GM19438 (cell line): ENCODE measurements around the gene CIROP.

Experiments
- ATAC-seq: cut with Tn5 transposase; IDR thresholded peaks from one replicate; pipeline ENCODE4 v1.9.1; 2021; ENCODE audit warnings: low read depth; ENCODE audit not compliant: unreplicated experiment

CIROP gene

GRCh38 chr14:23095196-23096108, 9.3 kb downstream of the CIROP start, which contains the start of gene C14orf119:
C14orf119 (plus strand) TSS chr14:23095505; CDS start chr14:23097659, 2,154 bp downstream.
- ATAC-seq: peak; percentile 87

- ATAC-seq: peak; percentile 36
Measured at GRCh38 chr14:23094666-23095195, 10.1 kb downstream of the CIROP start, which contains the start of gene ACIN1. ACIN1 (minus strand) TSS chr14:23095136; CDS start chr14:23095112, 24 bp downstream.

DNA sequence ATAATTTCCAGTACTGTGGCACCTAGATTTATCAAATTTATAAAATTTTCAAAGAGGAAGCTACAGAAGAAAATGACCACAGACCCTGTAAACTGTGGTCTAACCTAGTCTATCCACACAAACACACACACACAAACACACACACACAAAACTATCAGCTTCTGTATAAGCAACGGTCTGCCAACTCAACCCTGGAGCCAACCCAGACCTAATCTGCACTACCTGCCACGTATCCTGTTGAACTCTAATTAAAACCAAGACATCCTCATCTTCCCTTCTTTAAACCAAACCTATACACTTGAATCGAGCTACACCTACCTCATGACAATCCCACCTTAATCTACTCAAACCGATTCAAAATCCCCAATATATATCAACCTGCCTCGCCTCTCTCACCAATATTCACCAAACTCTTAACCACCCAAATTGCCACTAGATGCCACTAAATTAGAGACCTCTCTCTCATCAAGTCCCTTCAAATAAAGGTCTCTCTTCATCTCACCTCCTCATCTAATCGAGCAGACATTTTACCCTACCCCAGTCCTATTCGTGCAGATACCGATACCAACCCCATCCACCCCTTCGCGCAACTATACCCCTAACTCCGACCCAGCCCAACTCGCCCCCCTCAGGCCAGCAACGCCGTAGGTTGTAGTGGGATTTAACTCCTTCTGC, 10.7 kb downstream of the CIROP start:
- no peak for ATAC-seq

- ATAC-seq: no peak
Measured at GRCh38 chr14:23093526-23093925, 11.3 kb downstream of the CIROP start.

- ATAC-seq: no peak
Measured at GRCh38 chr14:23093104-23093503, 11.7 kb downstream of the CIROP start.

DNA sequence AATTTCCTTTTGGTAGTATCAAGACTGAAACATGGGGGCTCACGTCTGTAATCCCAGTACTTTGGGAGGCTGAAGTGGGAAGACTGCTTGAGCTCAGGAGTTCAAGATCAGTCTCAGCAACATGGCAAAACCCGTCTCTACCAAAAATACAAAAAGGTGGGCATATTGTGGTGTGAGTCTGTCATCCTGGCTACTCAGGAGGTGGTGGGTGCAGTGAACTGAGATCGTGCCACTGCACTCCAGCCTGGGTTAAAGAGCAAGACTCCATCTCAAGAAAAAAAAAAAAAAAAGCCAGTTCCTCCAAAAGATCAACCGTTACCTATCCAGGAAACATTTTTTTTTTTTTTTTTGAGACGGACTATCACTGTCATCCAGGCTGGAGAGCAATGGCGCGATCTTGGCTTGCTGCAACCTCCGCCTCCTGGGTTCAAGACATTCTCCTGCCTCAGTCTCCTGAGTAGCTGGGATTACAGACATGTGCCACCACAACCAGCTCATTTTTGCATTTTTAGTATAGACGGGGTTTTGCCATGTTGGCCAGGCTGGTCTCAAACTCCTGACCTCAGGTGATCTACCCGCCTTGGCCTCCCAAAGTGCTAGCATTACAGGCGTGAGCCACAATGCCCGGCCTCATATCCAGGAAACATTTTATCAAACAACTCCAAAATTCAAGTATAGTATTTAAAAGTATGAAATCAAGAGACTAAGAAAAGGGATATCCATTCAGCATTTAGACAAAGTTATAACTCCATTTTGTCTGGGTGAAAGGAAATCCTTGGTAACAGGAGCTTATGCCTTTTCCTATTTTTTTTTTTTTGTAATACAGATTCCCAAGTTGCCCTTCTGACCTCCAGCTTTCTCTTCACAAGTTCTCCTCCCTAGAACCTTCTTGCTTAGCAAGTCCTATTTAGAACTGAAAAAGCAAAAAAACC, 13.2 kb downstream of the CIROP start:
- no peak for ATAC-seq

GRCh38 chr14:23090254-23090636, 14.5 kb downstream of the CIROP start:
- ATAC-seq: no peak

- ATAC-seq: no peak
Measured at GRCh38 chr14:23089498-23090253, 15.1 kb downstream of the CIROP start.

DNA sequence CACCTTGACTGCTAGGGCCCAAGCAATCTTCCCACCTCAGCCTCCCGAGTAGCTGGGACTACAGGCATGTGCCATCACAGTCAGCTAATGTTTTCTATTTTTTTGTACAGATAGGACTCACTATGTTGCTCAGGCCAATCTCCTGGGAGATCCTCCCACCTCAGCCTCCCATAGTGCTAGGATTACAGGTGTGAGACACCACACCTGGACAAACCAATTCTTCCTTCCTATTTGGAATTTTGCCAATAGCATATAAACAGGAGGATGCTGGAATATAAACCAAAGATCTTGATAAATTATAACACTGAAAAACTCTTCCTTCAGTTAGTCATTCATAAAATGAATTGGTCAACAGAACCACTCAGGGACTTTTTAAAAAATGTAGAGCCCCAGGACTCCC, 18.2 kb downstream of the CIROP start:
- ATAC-seq: no peak

GRCh38 chr14:23085458-23085857, 19.3 kb downstream of the CIROP start:
- ATAC-seq: no peak

DNA sequence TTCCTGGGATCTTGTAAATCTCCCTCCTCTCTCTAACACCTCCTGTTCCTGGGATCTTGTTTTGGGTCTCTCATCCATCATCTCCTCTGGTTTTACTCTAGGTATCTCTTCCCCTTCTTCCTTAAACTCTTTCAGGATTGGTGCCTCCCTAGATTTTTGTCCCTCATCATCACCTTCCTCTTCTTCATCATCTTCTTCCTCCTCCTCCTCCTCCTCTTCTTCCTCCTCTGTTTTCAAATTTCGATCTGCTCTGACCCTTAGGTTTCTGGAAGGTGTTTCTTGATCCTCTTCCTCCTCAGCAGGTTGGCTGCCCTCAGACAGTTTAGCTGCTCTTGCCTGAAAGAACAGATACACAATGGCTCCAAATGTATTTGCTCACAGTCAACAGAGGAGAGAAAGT, 24.3 kb downstream of the CIROP start:
- no peak for ATAC-seq

DNA sequence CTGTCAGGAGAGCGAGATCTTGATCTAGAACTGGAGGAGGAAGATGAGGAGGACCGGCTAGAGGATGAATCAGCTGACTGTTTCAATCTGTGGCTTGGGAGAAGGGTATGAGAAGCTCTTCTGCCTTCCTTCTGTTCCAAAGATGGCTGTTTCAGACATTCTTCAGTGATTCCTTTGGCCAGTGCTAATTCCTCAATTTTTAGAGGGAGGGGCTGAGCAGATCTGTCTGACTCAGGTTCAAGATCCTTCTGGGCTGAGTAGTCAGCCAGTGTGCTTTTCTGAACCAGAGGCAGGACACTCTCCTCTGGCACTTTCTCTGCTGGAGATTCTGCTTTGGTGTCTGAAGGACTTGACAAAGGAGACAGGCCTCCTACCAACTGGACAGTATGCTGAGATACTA, 25.1 kb downstream of the CIROP start:
- no peak for ATAC-seq

DNA sequence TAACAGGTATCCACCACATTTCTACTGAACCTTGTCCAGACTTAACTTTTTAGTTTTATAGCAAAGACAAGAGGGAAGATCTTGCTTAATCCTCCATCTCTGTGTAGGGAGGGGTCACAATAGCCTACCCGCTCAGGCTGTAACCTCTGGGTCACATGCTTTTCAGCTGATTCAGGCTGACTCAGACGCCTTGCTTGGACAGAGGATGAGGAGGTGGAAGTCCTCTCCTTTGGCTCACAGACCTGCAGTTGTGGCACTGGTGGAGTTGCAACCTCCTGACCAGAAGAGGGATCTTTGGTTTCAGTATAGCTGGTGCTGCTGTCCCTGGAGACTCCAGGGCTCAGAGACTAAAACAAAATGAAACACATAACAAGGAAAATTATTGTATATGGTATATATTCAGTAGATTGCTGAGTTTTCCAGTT, 26.1 kb downstream of the CIROP start:
- no peak for ATAC-seq

DNA sequence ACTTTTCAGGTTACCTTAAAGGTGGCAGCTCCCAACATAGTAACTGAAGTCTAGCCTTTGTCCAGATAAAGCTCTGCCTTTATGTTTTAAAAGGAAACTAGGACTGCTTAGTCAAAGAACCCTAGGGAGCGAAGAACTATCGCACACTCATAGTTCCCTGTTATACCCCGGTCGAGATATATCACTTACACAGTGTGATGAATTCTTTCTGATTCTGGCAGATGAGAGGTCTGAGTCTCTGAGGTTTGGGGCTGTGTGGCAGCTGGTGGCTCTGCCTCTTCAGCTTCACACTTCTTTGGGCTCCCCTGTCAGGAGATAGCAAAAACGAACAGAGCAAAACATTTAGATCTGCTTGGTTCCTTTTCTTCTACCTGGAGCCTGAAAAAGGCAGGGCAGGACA, 26.8 kb downstream of the CIROP start:
- ATAC-seq: no peak

- no peak for ATAC-seq
Measured at GRCh38 chr14:23076785-23077408, 27.9 kb downstream of the CIROP start.

DNA sequence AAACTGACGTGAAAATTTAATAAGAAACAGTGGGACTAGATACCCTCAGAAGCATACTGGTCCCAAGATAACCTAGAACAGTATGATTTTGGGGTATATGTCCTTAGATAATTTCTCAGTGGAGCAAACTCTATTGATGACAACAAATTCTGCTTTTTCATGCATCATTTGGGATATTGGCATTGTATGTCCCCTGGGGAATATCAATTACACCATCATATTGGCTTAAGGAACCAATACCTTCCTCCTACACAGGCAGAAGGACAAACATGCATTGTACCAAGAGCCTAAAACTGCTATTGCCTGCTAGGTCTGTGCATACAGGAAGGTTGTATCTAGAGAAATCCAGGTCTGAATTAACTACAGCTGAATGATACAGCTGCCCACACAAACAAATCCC, 29.9 kb downstream of the CIROP start:
- no peak for ATAC-seq

DNA sequence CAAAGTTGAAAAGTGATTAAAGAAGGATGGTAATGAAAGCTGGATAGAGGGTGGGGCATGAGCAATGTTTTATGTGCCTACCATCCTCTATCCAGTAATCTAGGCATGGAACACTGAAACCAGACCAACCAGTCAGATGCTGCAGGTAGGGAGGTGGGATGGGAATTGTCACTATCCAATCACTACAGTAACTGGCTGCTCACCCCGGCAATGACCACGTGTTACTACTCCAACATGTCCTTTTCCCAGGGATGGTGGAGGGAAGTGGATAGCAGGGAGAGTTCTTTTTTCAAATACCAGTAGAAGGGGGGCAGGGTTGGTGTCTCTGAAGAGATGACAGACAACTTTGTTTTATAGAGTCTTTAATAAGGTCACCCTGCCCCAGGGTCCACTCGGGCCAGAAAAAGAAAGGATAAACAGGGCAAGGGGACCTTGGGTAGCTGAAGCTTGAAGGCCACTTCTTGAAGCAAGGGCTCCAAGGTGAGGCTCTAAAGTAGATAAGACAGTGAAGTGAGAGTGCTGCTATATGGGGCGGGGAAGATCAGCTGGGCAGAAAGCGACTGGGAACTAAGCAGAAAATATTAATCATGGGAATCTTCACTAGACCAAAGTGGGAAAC, 32.8 kb downstream of the CIROP start:
- no peak for ATAC-seq

DNA sequence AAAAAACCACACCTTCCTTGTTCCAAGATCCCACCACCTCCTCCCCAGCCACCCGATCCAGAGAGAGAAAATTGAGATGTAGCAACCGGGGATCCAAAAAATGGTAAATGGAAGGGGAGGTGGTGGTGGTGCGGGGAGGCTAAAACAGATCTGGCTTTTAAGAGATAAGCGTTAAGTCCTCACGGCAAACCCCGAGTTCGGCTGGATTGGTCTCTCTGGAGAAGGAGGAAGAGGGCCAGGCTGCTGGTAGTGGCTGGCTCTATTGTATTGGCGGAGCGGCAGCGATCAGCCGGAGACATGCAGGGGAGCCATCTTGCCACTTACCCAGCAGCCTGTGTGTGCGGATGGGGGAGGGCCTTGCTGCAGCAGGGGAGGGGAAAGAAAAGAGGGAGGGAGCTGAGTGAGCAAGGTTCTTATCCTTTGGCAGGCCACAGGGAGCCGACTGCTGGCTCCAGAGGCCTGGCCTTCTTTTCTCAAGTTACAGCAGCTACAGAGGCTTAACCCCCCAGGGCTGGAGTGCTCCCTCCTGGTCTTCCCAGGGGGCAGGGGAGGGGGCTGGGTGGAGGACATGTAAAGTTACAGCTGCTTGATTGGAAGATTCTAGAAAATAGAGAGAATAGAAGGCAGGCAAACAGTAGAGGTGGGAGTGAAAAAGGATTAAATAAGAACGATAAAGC, 33.4 kb downstream of the CIROP start:
- ATAC-seq: peak; percentile 81
